ENCODE results near the gene KLHL25.

The KLHL25 gene

DNA sequence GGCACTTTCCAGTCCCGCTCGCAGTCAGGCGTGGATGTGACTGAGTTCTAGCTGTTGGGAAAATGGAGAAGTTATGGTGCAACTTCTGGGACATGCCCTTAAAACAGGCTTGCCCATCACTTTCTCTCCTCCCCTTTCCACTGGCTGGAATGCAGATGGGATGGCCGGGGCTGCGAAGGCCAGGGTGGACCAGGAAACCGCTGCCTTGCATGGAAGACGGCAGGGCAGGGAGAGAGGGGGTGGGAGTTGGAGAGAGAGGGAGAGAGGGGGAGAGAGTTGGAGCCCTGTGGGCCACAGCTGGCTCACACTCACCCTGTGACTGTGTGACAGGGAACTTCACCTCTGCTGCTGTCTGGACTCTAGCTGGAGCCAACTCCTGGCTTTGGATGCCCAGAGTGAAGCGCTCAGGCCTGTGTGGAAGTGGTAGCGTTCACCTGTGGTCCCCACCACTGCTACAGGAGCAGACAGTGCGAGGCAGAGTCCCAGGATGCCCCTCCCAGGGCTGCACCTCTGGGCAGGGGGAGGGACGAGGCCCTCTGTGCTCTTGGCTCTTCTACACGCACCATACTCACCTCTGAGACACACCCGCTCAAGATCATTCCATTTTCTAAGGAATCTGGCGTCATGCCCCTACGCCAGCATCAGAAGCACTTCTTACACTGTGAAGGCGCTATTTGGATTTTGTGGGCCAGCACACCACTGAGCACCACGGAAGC is 36.6 kb downstream of the KLHL25 start:
- ATAC-seq (ENCODE audit: low read depth): no peak
- Histone ChIP-seq H3K36me3 (ENCODE audit: low read depth) (no peaks in the 10 kb centered on the region), H3K27ac (ENCODE audit: poor library complexity, severe bottlenecking) (no peak overlapping the region), H3K27me3 (ENCODE audit: insufficient read depth, poor library complexity, severe bottlenecking) (no peaks in the 10 kb centered on the region), H3K4me3 (ENCODE audit: severe bottlenecking) (no peak overlapping the region), H3K9me3 (ENCODE audit: severe bottlenecking) (no peaks in the 10 kb centered on the region), H3K4me1 (ENCODE audit: insufficient read depth, poor library complexity, severe bottlenecking) (peaks cover 16% of the 10 kb centered on the region)
- peak; percentile 60 for DNase-seq (ENCODE audit: low spot score)
- TF ChIP-seq, protein P1, sequence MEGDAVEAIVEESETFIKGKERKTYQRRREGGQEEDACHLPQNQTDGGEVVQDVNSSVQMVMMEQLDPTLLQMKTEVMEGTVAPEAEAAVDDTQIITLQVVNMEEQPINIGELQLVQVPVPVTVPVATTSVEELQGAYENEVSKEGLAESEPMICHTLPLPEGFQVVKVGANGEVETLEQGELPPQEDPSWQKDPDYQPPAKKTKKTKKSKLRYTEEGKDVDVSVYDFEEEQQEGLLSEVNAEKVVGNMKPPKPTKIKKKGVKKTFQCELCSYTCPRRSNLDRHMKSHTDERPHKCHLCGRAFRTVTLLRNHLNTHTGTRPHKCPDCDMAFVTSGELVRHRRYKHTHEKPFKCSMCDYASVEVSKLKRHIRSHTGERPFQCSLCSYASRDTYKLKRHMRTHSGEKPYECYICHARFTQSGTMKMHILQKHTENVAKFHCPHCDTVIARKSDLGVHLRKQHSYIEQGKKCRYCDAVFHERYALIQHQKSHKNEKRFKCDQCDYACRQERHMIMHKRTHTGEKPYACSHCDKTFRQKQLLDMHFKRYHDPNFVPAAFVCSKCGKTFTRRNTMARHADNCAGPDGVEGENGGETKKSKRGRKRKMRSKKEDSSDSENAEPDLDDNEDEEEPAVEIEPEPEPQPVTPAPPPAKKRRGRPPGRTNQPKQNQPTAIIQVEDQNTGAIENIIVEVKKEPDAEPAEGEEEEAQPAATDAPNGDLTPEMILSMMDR (IDR thresholded peaks at IDR 0.05; ENCODE audit: poor library complexity, severe bottlenecking): no peak

DNA sequence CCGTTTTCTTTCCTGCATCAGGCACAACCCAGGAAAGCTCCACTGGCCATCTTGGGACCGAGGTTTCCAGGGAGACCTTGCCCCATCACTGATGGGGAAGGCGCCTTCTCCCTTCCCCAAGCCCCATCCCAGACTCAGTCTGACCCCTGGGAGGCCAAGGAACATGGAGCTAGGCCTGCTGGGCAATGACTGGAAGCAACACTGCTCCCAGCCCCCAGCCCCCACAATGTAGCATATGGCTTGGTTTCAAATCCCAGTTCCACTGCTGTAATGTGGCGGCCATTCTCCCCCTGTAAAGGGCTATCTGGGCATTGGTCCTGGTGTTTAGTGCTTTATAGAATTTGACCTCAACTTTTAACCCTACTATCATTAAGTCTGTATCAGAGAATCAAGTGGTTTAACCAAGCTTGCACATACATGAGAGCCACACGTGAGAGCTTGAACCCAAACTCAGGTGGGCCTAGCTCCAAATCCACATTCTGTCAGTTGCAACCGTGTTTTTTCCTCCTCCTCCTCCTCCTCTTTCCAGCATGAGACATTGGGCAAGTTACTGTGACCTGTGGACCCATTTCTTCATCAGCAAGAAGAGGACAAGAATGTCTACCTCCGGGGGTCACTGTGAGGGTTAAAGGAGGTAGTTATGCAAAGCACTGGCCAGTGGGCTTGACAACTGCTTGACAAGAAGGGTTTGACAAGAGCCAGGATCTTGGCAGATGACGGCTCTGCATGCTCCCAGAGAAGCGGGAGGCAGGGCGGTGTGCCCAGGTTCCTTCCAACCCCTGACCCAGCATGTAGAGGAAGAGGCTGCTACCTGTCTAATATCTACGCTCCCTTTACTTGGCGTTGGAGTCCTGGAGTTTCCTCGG is 37.4 kb downstream of the KLHL25 start:
- H3K4me3 ChIP-seq (ENCODE audit: severe bottlenecking): no peak overlapping the region
- peaks cover 24% of the 10 kb centered on the region for H3K4me1 ChIP-seq (ENCODE audit: insufficient read depth, poor library complexity, severe bottlenecking)
- H3K9me3 ChIP-seq (ENCODE audit: severe bottlenecking): no peaks in the 10 kb centered on the region
- H3K27me3 ChIP-seq (ENCODE audit: insufficient read depth, poor library complexity, severe bottlenecking): no peaks in the 10 kb centered on the region
- no peaks in the 10 kb centered on the region for H3K36me3 ChIP-seq (ENCODE audit: low read depth)
- H3K27ac ChIP-seq (ENCODE audit: poor library complexity, severe bottlenecking): no peak overlapping the region
- TF ChIP-seq, protein P1 (IDR thresholded peaks at IDR 0.05; ENCODE audit: poor library complexity, severe bottlenecking): no peak
- DNase-seq (ENCODE audit: low spot score) (peak; percentile 61), ATAC-seq (ENCODE audit: low read depth) (no peak)

DNA sequence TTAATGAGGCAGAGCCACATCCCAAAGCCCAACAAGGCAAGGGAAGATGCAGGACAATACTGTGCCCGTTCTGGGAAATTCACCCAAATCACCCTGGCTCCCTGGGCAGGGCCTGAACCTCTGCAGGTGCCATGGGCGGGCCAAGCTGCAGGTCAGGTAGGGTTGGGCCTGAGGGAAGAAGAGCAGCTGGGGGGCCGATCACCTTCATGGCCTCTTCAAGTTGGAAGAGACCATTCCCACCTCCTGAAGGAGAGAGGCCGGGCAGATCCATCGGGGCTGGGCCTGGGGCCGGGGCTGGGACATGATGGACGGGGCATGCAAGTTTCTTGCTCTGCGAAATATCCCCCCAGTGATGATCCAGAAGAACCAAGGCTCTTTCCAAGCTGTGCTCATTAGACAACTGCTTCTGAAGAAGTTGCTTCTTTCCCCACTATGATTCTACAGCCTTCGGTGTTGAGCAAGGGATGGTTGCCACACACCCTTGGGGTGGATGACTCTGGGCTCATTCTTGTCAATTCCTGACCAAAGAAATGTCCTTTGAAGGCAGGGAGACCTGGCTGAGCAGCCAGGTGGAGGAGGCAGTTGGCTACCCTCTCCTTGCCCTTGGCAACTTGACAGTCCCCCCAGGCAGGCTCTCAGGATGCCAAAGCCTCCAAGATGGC is 38.2 kb downstream of the KLHL25 start:
- TF ChIP-seq, protein P1 (IDR thresholded peaks at IDR 0.05; ENCODE audit: poor library complexity, severe bottlenecking): no peak
- H3K4me1 ChIP-seq (ENCODE audit: insufficient read depth, poor library complexity, severe bottlenecking): peaks cover 24% of the 10 kb centered on the region
- H3K4me3 ChIP-seq (ENCODE audit: severe bottlenecking): no peak overlapping the region
- H3K27me3 ChIP-seq (ENCODE audit: insufficient read depth, poor library complexity, severe bottlenecking): no peaks in the 10 kb centered on the region
- H3K27ac ChIP-seq (ENCODE audit: poor library complexity, severe bottlenecking): no peak overlapping the region
- ATAC-seq (ENCODE audit: low read depth) (no peak), DNase-seq (ENCODE audit: low spot score) (peak; percentile 60)
- no peaks in the 10 kb centered on the region for H3K9me3 ChIP-seq (ENCODE audit: severe bottlenecking)
- H3K36me3 ChIP-seq (ENCODE audit: low read depth): no peaks in the 10 kb centered on the region

DNA sequence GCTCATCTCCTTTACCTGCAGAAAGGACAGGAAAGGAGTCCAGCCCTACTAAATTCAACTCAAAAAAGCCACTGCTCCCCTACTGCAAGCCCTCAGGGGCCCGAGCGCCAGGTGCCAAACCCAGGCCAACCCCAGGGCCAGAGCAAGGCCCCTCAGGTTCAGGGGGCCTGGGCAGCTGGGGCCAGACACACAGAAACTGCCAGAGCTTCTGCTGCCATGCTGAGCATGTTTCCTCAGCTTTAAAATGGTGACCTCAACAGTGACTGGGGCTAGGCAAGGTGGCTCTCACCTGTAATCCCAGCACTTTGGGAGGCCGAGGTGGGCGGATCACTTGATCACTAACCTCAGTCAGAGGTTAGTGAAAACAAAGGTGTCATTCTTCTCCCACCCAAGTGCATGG is 38.8 kb downstream of the KLHL25 start:
- ATAC-seq (ENCODE audit: low read depth) (no peak), DNase-seq (ENCODE audit: low spot score) (peak; percentile 43)
- Histone ChIP-seq H3K36me3 (ENCODE audit: low read depth) (no peaks in the 10 kb centered on the region), H3K4me1 (ENCODE audit: insufficient read depth, poor library complexity, severe bottlenecking) (peaks cover 23% of the 10 kb centered on the region), H3K4me3 (ENCODE audit: severe bottlenecking) (no peak overlapping the region), H3K27ac (ENCODE audit: poor library complexity, severe bottlenecking) (no peak overlapping the region), H3K9me3 (ENCODE audit: severe bottlenecking) (no peaks in the 10 kb centered on the region), H3K27me3 (ENCODE audit: insufficient read depth, poor library complexity, severe bottlenecking) (no peaks in the 10 kb centered on the region)
- TF ChIP-seq, protein P1 (IDR thresholded peaks at IDR 0.05; ENCODE audit: poor library complexity, severe bottlenecking): no peak
